Activated CD4-positive, alpha-beta T cell treated with anti-CD3 and anti-CD28 coated beads for 36 hours (primary cell): Measurements from ENCODE around the gene SLC25A13. TPM values are rescaled to one million over a fixed set of nuclear protein-coding genes. Genes with fewer than 3 reads are reported as not detected.
"Not testable (repeated sequence)": the region's sequence is repeated elsewhere in the genome, so short reads cannot be mapped to it uniquely, and the experiment has no call there.

Experiments
- ATAC-seq: fragments of 200-7000 bp; cut with Tn5 transposase; one replicate; pipeline ENCODE4 v1.10.0; 2021; ENCODE audit warnings: mild to moderate bottlenecking, moderate library complexity
- CTCF ChIA-PET: fragments of 350-600 bp; sonication (Branson Sonifier 250); formaldehyde crosslinking; loops from one replicate; lab custom pipeline; 2021; ENCODE audit warnings: antibody characterized with exemption; lab: Charles Lee
- POLR2A ChIA-PET: fragments of 350-600 bp; sonication (Branson Sonifier 250); formaldehyde crosslinking; loops from one replicate; lab custom pipeline; 2021; ENCODE audit warnings: antibody characterized with exemption, inconsistent platforms; lab: Charles Lee
- DNase-seq: peaks from one replicate; pipeline ENCODE4 v3.0.0-alpha.2; 2020
- H3K27ac Mint-ChIP-seq: one replicate; pipeline ENCODE4 v1.8.0; 2021; ENCODE audit warnings: mixed read lengths
- H3K27me3 Mint-ChIP-seq: one replicate; pipeline ENCODE4 v1.8.0; 2021; ENCODE audit warnings: mixed read lengths
- H3K36me3 Mint-ChIP-seq: one replicate; pipeline ENCODE4 v1.8.0; 2021; ENCODE audit warnings: low read depth, mixed read lengths
- H3K4me1 Mint-ChIP-seq: one replicate; pipeline ENCODE4 v1.8.0; 2021; ENCODE audit warnings: mixed read lengths
- H3K4me3 Mint-ChIP-seq: one replicate; pipeline ENCODE4 v1.8.0; 2021; ENCODE audit warnings: mild to moderate bottlenecking, moderate library complexity, mixed read lengths
- H3K9me3 Mint-ChIP-seq: one replicate; pipeline ENCODE4 v1.8.0; 2021; ENCODE audit warnings: low read depth, mixed read lengths
- intact Hi-C, 2 experiments: fragments of 100-400 bp; cut with DNase I in 1 of 2; cut with micrococcal nuclease in 1 of 2; formaldehyde crosslinking; loops; one replicate each; pipeline versions ENCODE4 v1.14.2 to v1.15.1; 2022 to 2024; cut with DNase I, micrococcal nuclease
- total RNA-seq, 2 experiments: library from RNA; stranded (reverse); gene quantifications; one replicate each; pipeline ENCODE4 v1.2.3, GENCODE V29; 2021

SLC25A13 gene, protein sequence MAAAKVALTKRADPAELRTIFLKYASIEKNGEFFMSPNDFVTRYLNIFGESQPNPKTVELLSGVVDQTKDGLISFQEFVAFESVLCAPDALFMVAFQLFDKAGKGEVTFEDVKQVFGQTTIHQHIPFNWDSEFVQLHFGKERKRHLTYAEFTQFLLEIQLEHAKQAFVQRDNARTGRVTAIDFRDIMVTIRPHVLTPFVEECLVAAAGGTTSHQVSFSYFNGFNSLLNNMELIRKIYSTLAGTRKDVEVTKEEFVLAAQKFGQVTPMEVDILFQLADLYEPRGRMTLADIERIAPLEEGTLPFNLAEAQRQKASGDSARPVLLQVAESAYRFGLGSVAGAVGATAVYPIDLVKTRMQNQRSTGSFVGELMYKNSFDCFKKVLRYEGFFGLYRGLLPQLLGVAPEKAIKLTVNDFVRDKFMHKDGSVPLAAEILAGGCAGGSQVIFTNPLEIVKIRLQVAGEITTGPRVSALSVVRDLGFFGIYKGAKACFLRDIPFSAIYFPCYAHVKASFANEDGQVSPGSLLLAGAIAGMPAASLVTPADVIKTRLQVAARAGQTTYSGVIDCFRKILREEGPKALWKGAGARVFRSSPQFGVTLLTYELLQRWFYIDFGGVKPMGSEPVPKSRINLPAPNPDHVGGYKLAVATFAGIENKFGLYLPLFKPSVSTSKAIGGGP
- total RNA-seq = 10 to 100 TPM; 10.3 to 11.3 TPM

DNA sequence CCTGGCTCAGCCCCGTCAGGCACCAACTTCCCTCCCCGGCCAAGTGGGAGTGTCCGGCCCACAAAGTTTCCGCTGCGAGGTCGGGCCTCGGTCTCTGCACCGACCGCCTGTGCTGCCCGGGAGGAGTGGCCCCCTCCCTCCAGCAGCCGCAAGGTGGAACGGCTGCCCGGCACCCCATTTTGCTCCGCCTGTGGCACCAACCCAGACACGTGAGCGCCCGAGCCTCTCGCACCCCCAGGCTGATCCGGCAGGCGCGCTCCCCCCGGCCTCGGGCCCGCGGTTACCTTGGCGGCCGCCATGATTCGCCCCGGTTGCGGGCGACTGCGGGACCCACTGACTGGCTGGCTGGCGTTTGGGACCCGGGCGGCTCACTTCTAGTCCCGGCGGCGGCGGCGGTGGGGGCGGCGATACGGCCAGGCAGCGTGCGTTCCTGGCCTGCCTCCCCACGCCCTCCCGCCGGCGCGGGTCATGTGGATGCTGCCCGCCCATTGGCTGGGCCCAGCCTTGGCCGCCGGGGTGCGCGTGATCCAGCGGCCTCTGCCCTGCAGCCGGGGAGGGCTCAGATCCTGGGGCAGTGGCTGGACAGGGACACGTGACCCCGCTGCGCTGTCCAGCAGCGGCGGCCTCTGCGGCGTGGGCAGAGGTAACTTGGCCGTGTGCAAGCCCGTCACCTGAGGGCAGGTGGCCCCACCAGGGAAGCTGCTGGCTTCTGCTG, at the start of gene SLC25A13:
Gene SLC25A13, minus strand, starts transcription at position 441 of the 715 bp plus-strand sequence. Its CDS starts 142 bp downstream, at position 299.
- peak; percentile 59 for ATAC-seq
- no peaks in the 10 kb centered on the region for H3K9me3 Mint-ChIP-seq
- H3K36me3 Mint-ChIP-seq = peaks cover 5% of the 10 kb centered on the region
- CTCF ChIA-PET = no interaction called here
- peaks cover 39% of the 10 kb centered on the region for H3K4me1 Mint-ChIP-seq
- intact Hi-C loops = loop anchor here (1.0 to 10.0 kb wide), 7 partner anchors 37 to 1550 kb away; partner anchors contain the start of genes ASNS (in 1 of the 2) and SDHAF3 (in 1 of the 2)
- POLR2A ChIA-PET = no interaction called here
- H3K4me3 Mint-ChIP-seq = peak within 1 kb of the TSS; percentile 77
- peak within 1 kb of the TSS; percentile 96 for H3K27ac Mint-ChIP-seq
- H3K27me3 Mint-ChIP-seq = no peaks in the 10 kb centered on the region
- DNase-seq = peak; percentile 80

DNA sequence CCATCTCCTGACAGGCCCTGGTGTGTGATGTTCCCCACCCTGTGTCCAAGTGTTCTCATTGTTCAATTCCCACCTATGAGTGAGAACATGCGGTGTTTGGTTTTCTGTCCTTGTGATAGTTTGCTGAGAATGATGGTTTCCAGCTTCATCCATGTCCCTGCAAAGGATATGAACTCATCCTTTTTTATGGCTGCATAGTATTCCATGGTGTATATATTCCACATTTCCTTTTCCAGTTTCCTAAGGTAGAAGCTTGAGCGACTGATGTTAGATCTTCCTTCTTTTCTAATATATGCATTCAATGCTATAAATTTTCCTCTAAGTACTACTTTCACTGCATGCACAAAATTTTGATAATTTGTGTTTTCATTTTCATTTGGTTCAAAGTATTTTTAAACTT, 44.0 kb upstream of the SLC25A13 start:
- CTCF ChIA-PET, H3K27ac Mint-ChIP-seq, H3K4me3 Mint-ChIP-seq, H3K36me3 Mint-ChIP-seq, H3K9me3 Mint-ChIP-seq, H3K27me3 Mint-ChIP-seq, POLR2A ChIA-PET, intact Hi-C loops, H3K4me1 Mint-ChIP-seq, DNase-seq, ATAC-seq: not testable (repeated sequence)

DNA sequence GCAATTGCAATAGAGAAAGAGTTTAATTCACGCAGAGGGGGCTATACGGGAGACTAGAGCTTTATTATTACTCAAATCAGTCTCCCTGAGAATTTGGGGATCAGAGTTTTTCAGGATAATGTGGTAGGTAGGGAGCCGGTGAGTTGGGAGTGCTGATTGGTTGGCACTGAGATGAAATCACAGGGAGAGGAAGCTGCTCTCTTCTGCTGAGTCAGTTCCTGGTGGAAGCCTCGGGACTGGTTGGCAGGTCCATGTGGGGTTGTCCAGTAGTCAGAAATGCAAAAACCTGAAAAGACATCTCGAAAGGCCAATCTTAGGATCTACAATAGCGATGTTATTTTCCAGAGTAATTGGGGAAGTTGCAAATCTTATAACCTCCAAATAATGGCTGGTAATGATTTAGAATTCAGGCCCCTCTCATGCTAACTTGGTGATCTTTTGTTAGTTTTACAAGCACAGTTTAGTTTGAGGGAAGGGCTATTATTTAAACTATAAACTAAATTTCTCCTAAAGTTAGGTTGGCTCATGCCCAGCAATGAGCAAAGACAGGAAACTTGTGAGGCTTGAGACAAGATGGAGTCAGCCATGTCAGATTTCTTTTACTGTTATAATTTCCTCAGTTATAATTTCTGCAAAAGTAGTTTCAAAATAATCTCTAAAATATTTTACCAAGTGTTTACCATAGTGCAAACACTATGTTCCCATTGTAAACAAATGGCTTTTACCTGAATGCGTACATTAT, 39.4 kb upstream of the SLC25A13 start:
- DNase-seq (no peak), ATAC-seq (no peak)
- intact Hi-C loops = no loop called here
- POLR2A ChIA-PET = no interaction called here
- CTCF ChIA-PET = no interaction called here
- Mint-ChIP-seq H3K4me3 (no peak overlapping the region), H3K27me3 (peaks cover 4% of the 10 kb centered on the region), H3K27ac (no peak overlapping the region), H3K9me3 (no peaks in the 10 kb centered on the region), H3K4me1 (no peaks in the 10 kb centered on the region), H3K36me3 (no peaks in the 10 kb centered on the region)

DNA sequence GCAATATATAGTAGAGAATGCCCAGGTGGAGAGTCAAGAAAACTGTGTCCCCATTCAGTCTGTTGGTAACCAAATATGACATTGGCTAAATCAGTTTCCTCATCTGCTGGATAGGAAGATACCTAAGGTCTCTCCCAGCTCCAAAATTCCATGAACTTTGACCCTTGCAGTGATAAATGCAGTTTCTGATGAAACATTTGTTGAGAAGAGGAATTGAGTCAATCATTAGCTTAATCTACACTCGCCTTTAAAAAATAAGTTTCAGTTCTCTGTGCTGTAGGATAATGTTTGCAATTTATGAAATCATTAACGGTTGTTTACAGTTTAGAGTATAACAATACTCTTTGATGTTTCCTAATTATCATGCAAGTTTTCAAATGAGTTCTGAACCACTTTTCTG, 38.0 kb upstream of the SLC25A13 start:
- no peak for ATAC-seq
- CTCF ChIA-PET = no interaction called here
- intact Hi-C loops = no loop called here

DNA sequence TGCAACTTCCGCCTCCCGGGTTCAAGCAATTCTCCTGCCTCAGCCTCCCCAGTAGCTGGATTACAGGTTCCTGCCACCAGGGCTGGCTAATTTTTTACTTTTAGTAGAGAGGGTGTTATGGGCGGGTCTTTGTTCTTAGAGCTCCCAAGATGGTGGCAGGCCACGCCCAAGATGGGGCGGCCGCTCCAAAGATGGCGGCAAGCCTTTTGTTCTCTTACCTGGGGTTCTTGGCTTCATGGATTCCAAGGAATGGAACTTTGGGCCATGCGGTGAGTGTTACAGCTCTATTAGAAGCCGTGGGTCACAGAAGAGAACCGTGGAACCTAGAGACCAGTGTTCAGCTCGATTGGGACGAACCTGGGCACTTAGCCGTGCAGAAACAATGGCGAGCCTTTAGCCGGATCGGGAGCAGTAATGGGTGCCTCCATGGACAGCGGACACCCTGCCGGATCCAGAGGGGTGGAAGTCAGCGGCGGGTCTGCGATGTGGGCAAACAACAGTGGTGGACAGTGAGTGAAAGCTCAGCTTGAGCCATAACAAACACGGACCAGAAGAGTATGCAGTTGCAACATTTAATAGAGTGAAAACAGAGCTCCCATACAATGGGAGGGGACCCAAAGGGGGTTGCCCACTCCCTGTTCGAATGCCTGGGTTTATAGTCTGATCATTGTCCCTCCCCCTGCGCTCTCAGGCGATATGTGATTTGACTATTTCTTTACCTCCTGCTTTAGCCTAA, 36.5 kb upstream of the SLC25A13 start:
- POLR2A ChIA-PET, H3K4me1 Mint-ChIP-seq, H3K27ac Mint-ChIP-seq, H3K4me3 Mint-ChIP-seq, intact Hi-C loops, H3K9me3 Mint-ChIP-seq, ATAC-seq, DNase-seq, H3K27me3 Mint-ChIP-seq, H3K36me3 Mint-ChIP-seq: not testable (repeated sequence)
- CTCF ChIA-PET = interaction anchor here (0.6 to 0.9 kb wide), 2 partner anchors 16 to 1089 kb away, joined by 3 read pairs; no protein-coding TSS in a partner anchor

More for the DNA sequence above, 38.0 kb upstream of the SLC25A13 start:
- Mint-ChIP-seq H3K9me3 (no peaks in the 10 kb centered on the region), H3K27me3 (peaks cover 2% of the 10 kb centered on the region), H3K27ac (no peak overlapping the region), H3K4me3 (no peak overlapping the region), H3K4me1 (no peaks in the 10 kb centered on the region), H3K36me3 (no peaks in the 10 kb centered on the region)
- no peak for DNase-seq
- POLR2A ChIA-PET = interaction anchor here (0.6 kb wide), 1 partner anchor 167 kb away, joined by 4 read pairs; no protein-coding TSS in a partner anchor

DNA sequence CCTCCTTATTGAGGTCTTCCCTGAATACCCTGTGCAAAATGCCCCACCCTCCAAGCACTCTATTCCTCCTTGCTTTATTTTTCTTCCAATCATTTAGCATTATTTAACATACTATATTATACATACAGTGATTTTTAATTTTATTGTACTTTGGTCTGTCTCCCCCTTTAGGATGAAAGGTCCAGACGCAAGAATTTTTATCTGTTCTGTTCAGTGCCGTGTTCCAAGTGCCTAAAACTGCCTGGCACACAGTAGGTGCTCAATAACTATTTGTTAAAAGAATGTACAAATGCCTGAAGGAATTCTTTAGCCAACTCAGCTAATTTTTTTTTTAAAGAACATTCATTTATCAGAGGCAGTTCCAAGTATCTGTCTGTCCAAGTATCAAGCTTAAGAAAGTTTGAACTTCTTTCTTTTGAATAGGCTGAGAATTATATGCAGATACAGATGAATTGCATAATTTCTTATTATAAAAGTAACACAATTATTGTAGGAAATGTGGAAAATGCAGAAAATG, 34.1 kb upstream of the SLC25A13 start:
- Mint-ChIP-seq H3K36me3 (no peaks in the 10 kb centered on the region), H3K4me3 (no peak overlapping the region), H3K27me3 (peaks cover 3% of the 10 kb centered on the region), H3K9me3 (no peaks in the 10 kb centered on the region), H3K27ac (no peak overlapping the region), H3K4me1 (no peaks in the 10 kb centered on the region)
- ChIA-PET POLR2A (no interaction called here), CTCF (no interaction called here)
- no peak for DNase-seq
- ATAC-seq = no peak
- intact Hi-C loops = no loop called here

DNA sequence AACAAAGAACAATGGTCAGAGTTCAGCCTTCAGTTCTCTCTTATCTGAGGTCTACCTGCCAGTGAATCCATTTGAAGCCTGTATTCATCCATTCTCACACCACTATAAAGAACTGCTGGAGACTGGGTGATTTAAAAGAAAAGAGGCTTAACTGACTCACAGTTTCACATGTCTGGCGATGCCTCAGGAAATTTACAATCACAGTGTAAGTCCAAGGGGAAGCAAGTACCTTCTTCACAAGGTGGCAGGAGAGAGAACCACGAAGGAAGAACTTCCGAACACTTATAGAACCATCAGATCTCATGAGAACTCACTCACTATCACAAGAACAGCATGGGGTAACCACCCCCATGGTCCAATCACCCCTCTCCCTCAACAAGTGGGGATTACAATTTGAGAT, 33.0 kb upstream of the SLC25A13 start:
- Mint-ChIP-seq H3K4me1 (no peaks in the 10 kb centered on the region), H3K36me3 (no peaks in the 10 kb centered on the region), H3K27ac (no peak overlapping the region), H3K9me3 (no peaks in the 10 kb centered on the region), H3K4me3 (no peak overlapping the region), H3K27me3 (peaks cover 3% of the 10 kb centered on the region)
- DNase-seq = no peak
- CTCF ChIA-PET = no interaction called here
- no peak for ATAC-seq
- POLR2A ChIA-PET = no interaction called here
- intact Hi-C loops = no loop called here

DNA sequence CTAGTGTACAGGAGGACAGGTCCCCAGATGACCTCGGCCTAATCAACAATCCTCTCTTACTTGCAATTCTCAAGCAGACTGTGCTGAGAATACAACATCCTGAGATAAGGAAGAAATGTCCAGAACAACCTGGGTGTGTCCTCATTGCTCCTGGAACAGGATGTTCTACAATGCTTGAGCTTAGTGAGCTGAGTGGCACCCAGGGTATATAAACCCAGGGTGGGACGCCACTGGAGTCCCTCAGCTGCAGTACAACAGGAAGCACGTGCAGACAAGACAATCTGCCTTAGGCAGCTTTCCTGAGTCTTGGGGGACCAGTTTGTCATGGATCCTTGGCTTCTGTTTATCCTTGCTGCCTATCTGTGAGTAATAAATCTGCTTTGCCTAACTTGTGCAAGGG, 27.7 kb upstream of the SLC25A13 start:
- intact Hi-C loops = no loop called here
- DNase-seq = no peak
- Mint-ChIP-seq H3K9me3 (no peaks in the 10 kb centered on the region), H3K27me3 (peaks cover 3% of the 10 kb centered on the region), H3K27ac (no peak overlapping the region), H3K4me1 (no peaks in the 10 kb centered on the region), H3K36me3 (no peaks in the 10 kb centered on the region), H3K4me3 (no peak overlapping the region)
- ChIA-PET POLR2A (no interaction called here), CTCF (no interaction called here)
- no peak for ATAC-seq

DNA sequence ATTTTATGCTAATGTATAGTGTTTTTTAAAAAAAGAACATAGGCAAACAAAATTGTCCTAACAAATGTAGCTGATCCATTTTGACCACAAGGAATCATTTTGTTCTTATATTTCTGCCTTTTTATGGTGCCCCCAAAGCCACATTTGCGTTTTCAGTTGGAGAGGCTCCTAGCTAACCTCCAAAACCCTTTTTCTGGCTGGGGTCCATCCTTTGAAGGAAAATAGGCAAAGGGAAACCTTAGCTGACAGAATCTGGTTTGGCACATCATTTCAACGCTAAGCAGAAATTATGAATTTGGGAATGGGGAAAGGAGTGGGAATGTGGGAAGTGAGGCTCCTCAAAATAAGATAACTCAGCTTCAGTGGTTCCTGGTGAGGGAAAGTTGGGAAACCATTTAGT, 25.6 kb upstream of the SLC25A13 start:
- Mint-ChIP-seq H3K36me3 (no peaks in the 10 kb centered on the region), H3K27me3 (peaks cover 9% of the 10 kb centered on the region), H3K4me1 (no peaks in the 10 kb centered on the region), H3K27ac (no peak overlapping the region), H3K9me3 (no peaks in the 10 kb centered on the region), H3K4me3 (no peak overlapping the region)
- ATAC-seq (no peak), DNase-seq (no peak)
- ChIA-PET POLR2A (no interaction called here), CTCF (no interaction called here)
- intact Hi-C loops = no loop called here

DNA sequence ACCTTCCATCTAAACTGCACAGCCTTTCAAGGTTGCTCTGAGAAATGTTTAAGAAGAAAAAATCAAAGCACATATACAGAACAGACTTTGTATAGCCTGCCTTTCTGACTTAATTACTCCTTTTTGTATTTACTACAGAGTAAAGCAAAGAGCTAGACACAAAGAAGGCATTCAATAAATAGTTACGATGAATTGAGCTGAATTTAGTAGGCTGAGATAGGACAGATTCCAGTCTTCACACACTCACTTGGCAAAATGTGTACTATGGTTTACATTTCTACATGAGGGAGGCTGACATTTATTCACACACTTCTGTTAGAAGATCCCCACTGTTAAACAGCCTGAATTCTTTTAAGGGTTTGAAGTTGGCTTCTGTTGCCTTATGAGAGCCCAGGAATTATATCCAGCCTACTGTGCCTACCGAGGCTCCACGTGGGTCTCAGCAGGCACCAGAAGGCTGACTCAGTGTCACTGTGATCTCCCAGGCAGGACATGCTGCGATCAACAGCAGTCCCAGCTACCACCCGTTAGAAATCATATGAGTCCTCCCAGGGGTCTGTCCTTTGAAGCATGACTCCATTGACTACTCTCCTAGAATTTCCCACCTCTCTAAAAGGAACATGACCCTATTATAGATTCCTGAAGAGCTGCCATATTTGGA, 24.5 kb upstream of the SLC25A13 start:
- H3K4me1 Mint-ChIP-seq = no peaks in the 10 kb centered on the region
- DNase-seq (no peak), ATAC-seq (no peak)
- H3K36me3 Mint-ChIP-seq = no peaks in the 10 kb centered on the region
- H3K27ac Mint-ChIP-seq = no peak overlapping the region
- no peak overlapping the region for H3K4me3 Mint-ChIP-seq
- H3K9me3 Mint-ChIP-seq = no peaks in the 10 kb centered on the region
- H3K27me3 Mint-ChIP-seq = peaks cover 9% of the 10 kb centered on the region
- intact Hi-C loops = no loop called here
- POLR2A ChIA-PET = no interaction called here
- CTCF ChIA-PET = no interaction called here
